Measurements from ENCODE around the gene CHTF18. TPM values are rescaled to one million over a fixed set of nuclear protein-coding genes. Genes with fewer than 3 reads are reported as not detected.

The CHTF18 gene
- total RNA-seq, 1 donor from 2014 or later = 14.8 TPM

GRCh38 chr16:770411-770810, 18.0 kb upstream of the CHTF18 start:
- Mint-ChIP-seq H3K4me1 (ENCODE audit: low read depth, unreplicated experiment) (no peaks in the 10 kb centered on the region), H3K9me3 (ENCODE audit: unreplicated experiment) (no peaks in the 10 kb centered on the region), H3K27ac (ENCODE audit: unreplicated experiment) (no peak overlapping the region), H3K27me3 (ENCODE audit: low read depth, unreplicated experiment) (peaks cover 6% of the 10 kb centered on the region), H3K36me3 (ENCODE audit: low read depth, unreplicated experiment) (no peaks in the 10 kb centered on the region), H3K4me3 (ENCODE audit: unreplicated experiment) (no peak overlapping the region)
- FAIRE-seq = no peak
- Histone ChIP-seq H3K36me3 (ENCODE audit: insufficient read depth, low read length) (no peaks in the 10 kb centered on the region), H4K20me1 (ENCODE audit: insufficient read depth, low read length) (no peaks in the 10 kb centered on the region), H3K9me3 (ENCODE audit: insufficient read depth, low read depth, low read length) (no peaks in the 10 kb centered on the region), H3K27me3 (ENCODE audit: insufficient read depth, low read length) (no peaks in the 10 kb centered on the region), H3K4me3 (ENCODE audit: insufficient read depth, low read depth, low read length) (no peak overlapping the region), H2AFZ (ENCODE audit: low read depth, low read length) (no peak overlapping the region), H3K27ac (ENCODE audit: low read depth, low read length) (no peak overlapping the region), H3K4me2 (ENCODE audit: low read length) (no peak overlapping the region), H3K4me1 (ENCODE audit: insufficient read depth, low read length) (no peaks in the 10 kb centered on the region), H3K79me2 (ENCODE audit: insufficient read depth, low read length) (no peaks in the 10 kb centered on the region), H3K9ac (ENCODE audit: low read length) (no peak overlapping the region)
- no peak for DNase-seq (ENCODE audit: low read depth)
- no peak for TF ChIP-seq CTCF (IDR thresholded peaks at IDR 0.05; ENCODE audit: insufficient read depth, low read depth, low read length)
- TF ChIP-seq EZH2 (IDR thresholded peaks at IDR 0.05; ENCODE audit: insufficient read depth, low read length) = no peak

- no peak overlapping the region for H3K9ac ChIP-seq (ENCODE audit: low read length)
- H2AFZ ChIP-seq (ENCODE audit: low read depth, low read length) = no peak overlapping the region
- peaks cover 6% of the 10 kb centered on the region for H3K27me3 Mint-ChIP-seq (ENCODE audit: low read depth, unreplicated experiment)
- no peaks in the 10 kb centered on the region for H3K27me3 ChIP-seq (ENCODE audit: insufficient read depth, low read length)
- no peaks in the 10 kb centered on the region for H3K36me3 Mint-ChIP-seq (ENCODE audit: low read depth, unreplicated experiment)
- peaks cover 4% of the 10 kb centered on the region for H3K4me1 Mint-ChIP-seq (ENCODE audit: low read depth, unreplicated experiment)
- no peak overlapping the region for H3K4me3 ChIP-seq (ENCODE audit: insufficient read depth, low read depth, low read length)
- DNase-seq (ENCODE audit: low read depth) = no peak
- no peak overlapping the region for H3K4me3 Mint-ChIP-seq (ENCODE audit: unreplicated experiment)
- no peaks in the 10 kb centered on the region for H3K9me3 Mint-ChIP-seq (ENCODE audit: unreplicated experiment)
- peaks cover 5% of the 10 kb centered on the region for H3K4me1 ChIP-seq (ENCODE audit: insufficient read depth, low read length)
- H4K20me1 ChIP-seq (ENCODE audit: insufficient read depth, low read length) = no peaks in the 10 kb centered on the region
- H3K27ac ChIP-seq (ENCODE audit: low read depth, low read length) = no peak overlapping the region
- no peaks in the 10 kb centered on the region for H3K79me2 ChIP-seq (ENCODE audit: insufficient read depth, low read length)
- TF ChIP-seq EZH2 (IDR thresholded peaks at IDR 0.05; ENCODE audit: insufficient read depth, low read length) = no peak
- TF ChIP-seq CTCF (IDR thresholded peaks at IDR 0.05; ENCODE audit: insufficient read depth, low read depth, low read length) = no peak
- H3K4me2 ChIP-seq (ENCODE audit: low read length) = no peak overlapping the region
- no peaks in the 10 kb centered on the region for H3K36me3 ChIP-seq (ENCODE audit: insufficient read depth, low read length)
- H3K9me3 ChIP-seq (ENCODE audit: insufficient read depth, low read depth, low read length) = no peaks in the 10 kb centered on the region
- no peak overlapping the region for H3K27ac Mint-ChIP-seq (ENCODE audit: unreplicated experiment)
- no peak for FAIRE-seq
These were observed 15.5 kb upstream of the CHTF18 start for GRCh38 chr16:772959-773358.

- Histone ChIP-seq H4K20me1 (ENCODE audit: insufficient read depth, low read length) (no peaks in the 10 kb centered on the region), H3K4me3 (ENCODE audit: insufficient read depth, low read depth, low read length) (no peak overlapping the region), H2AFZ (ENCODE audit: low read depth, low read length) (no peak overlapping the region), H3K27ac (ENCODE audit: low read depth, low read length) (no peak overlapping the region), H3K27me3 (ENCODE audit: insufficient read depth, low read length) (no peaks in the 10 kb centered on the region), H3K36me3 (ENCODE audit: insufficient read depth, low read length) (no peaks in the 10 kb centered on the region), H3K4me2 (ENCODE audit: low read length) (no peak overlapping the region), H3K4me1 (ENCODE audit: insufficient read depth, low read length) (peaks cover 10% of the 10 kb centered on the region), H3K9ac (ENCODE audit: low read length) (no peak overlapping the region), H3K9me3 (ENCODE audit: insufficient read depth, low read depth, low read length) (no peaks in the 10 kb centered on the region), H3K79me2 (ENCODE audit: insufficient read depth, low read length) (no peaks in the 10 kb centered on the region)
- Mint-ChIP-seq H3K9me3 (ENCODE audit: unreplicated experiment) (no peaks in the 10 kb centered on the region), H3K36me3 (ENCODE audit: low read depth, unreplicated experiment) (no peaks in the 10 kb centered on the region), H3K4me3 (ENCODE audit: unreplicated experiment) (no peak overlapping the region), H3K27ac (ENCODE audit: unreplicated experiment) (no peak overlapping the region), H3K4me1 (ENCODE audit: low read depth, unreplicated experiment) (peaks cover 4% of the 10 kb centered on the region), H3K27me3 (ENCODE audit: low read depth, unreplicated experiment) (peaks cover 6% of the 10 kb centered on the region)
- FAIRE-seq (no peak), DNase-seq (ENCODE audit: low read depth) (no peak)
- TF ChIP-seq EZH2 (IDR thresholded peaks at IDR 0.05; ENCODE audit: insufficient read depth, low read length) (no peak), CTCF (IDR thresholded peaks at IDR 0.05; ENCODE audit: insufficient read depth, low read depth, low read length) (no peak)
These were observed 14.1 kb upstream of the CHTF18 start for GRCh38 chr16:774086-775001.
